Sciatic nerve (tissue), 2 donors: Measurements from ENCODE around the gene NUP93. TPM values are rescaled to one million over a fixed set of nuclear protein-coding genes. Genes with fewer than 3 reads are reported as not detected.
"Not testable (repeated sequence)": the region's sequence is repeated elsewhere in the genome, so short reads cannot be mapped to it uniquely, and the experiment has no call there.

ENCODE experiments used
- ATAC-seq: fragments of 200-7000 bp; cut with Tn5 transposase; one replicate; pipeline ENCODE4 v1.9.1; 2020; ENCODE audit warnings: mild to moderate bottlenecking, moderate library complexity
- DNase-seq: peaks from one replicate; pipeline ENCODE4 v3.0.0-alpha.2; 2020; ENCODE audit warnings: low spot score
- intact Hi-C: fragments of 100-400 bp; cut with DNase I; formaldehyde crosslinking; loops from one replicate; pipeline ENCODE4 v1.14.2; 2022
- total RNA-seq: library from RNA; stranded (reverse); fragmentation: NEBNext Ultra II Directional; extraction: Animal tissue kit (Norgen Biotek cat#: 25700); gene quantifications from one replicate; pipeline ENCODE4 v1.2.1, GENCODE V29; 2021
- donor health status: DM: no; HTN: no; CAD: no.
- donor health status: DM: no; HTN: no; CAD: no.

Gene NUP93
- total RNA-seq, 1 donor from 2014 or later = 74.0 TPM

GRCh38 chr16:56855946-56856345 lies 126.0 kb downstream of the NUP93 start:
- intact Hi-C loops = no loop called here
- DNase-seq (no peak), ATAC-seq (no peak)

DNA sequence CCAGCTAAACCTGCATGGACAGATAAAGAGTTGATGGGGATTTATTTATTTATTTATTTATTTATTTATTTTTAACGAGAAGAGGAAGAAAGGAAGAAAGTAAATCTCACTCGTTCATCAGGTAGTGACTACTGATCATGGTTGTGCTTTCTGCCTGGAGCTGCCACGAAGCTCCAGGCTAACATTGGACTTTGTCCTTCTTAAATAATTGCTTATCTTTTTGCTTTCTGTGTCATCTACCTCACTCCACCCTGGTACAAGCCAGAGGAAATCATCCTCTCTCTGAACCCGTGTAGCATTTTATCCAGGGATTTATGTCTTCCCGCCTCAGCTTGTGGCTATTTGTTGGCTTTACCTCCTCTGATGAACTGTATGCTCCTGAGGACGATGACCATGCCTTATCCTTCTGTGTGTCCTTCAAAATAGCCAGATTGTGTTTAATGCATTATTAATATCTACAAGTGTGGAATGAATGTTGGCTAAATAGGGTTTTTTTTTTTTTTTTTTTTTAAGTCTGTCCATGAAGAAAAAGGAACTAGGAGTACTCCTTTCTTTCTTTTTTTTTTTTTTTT lies 127.0 kb downstream of the NUP93 start:
- DNase-seq (no peak), ATAC-seq (no peak)
- intact Hi-C loops = no loop called here

- no peak for DNase-seq
- intact Hi-C loops = no loop called here
- ATAC-seq = no peak
Measured at GRCh38 chr16:56858374-56858773, 128.4 kb downstream of the NUP93 start.

GRCh38 chr16:56859636-56860035 lies 129.7 kb downstream of the NUP93 start:
- ATAC-seq (no peak), DNase-seq (no peak)
- intact Hi-C loops = loop anchor here (10.0 kb wide), 1 partner anchor 85 kb away; no protein-coding TSS in a partner anchor

DNA sequence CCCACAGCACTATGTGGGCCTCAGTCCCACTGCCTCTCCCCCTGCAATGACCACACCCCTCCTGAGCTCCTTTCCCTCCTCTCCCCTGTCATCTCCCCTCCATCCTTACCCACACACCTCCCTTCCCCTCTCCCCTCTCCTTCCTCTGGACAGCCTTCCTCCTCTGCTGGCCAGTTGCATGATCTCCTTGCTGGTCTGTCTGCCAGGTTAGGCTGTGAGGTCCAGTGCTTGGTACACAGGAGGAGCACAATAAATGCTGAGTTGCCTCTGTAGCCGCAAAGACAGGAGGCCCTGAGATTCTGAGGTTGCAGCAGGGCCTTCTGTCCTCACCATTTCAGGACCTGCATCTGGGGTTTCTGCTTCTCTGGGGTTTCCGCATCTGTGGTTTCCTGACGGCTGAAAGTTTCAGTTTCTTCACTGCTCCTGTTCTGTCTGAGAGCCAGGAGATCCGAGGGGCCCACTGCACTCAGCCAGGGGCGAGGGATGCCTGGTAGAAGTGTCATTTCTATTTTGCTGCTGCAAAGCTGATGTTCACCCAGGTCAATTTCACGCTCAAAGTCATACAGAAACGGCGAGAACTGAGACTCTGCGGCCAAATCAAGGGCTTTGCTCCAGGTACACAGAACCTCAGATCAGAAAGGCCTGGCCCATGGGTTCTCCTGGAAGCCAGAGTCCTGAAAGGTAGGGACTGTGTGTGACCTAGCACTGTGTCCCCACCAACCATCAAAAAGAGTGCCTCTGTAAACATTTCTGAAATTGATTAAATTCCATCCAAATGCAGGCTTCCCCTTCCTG lies 130.5 kb downstream of the NUP93 start:
- intact Hi-C loops = loop anchor here (10.0 kb wide), 1 partner anchor 84 kb away; no protein-coding TSS in a partner anchor
- DNase-seq = no peak
- ATAC-seq = no peak

- no peak for ATAC-seq
- no peak for DNase-seq
- intact Hi-C loops = loop anchor here (10.0 kb wide), 1 partner anchor 84 kb away; no protein-coding TSS in a partner anchor
Measured at GRCh38 chr16:56861092-56861610, 131.2 kb downstream of the NUP93 start.

DNA sequence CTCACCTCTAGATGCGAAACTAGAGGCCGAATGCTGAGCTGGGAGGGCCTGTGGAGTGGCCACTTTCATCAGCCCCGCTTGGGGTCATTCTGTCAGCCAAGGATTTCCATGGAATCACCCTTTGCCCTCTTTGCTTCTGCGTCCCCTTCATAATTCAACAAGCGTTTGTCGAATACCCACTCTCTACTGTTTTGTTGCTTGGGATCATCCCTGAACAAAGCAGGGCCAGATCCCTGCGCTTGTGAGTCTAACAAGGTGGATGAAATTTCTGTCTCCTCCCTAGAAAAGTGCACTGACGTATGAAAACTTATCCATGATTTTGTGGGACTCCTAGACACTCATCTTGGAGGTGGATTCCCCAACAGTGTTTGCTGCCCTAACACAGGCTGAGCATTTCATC lies 131.8 kb downstream of the NUP93 start:
- DNase-seq = no peak
- ATAC-seq = no peak
- intact Hi-C loops = loop anchor here (10.0 kb wide), 1 partner anchor 83 kb away; no protein-coding TSS in a partner anchor

DNA sequence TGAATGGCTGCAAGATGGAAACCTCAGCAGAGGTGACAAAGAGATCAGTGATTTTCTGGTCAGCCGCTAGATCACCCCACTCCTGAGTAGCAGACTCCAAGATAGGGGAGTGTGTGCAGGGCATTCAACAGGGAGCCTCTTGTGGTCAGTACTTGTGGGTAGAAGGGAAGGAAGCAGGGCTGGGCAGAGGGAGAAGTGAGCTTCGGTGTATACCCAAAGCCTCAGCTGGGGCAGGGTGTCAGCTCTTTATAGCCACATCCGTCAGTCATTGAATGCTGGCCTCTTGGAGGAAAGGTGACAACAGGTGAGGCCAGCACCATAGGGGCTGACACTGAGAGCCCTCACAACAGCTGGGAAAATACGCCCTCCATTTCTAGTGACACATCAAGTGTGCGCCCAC lies 132.8 kb downstream of the NUP93 start:
- intact Hi-C loops = loop anchor here (10.0 kb wide), 1 partner anchor 82 kb away; no protein-coding TSS in a partner anchor
- no peak for DNase-seq
- peak; percentile 10 for ATAC-seq

DNA sequence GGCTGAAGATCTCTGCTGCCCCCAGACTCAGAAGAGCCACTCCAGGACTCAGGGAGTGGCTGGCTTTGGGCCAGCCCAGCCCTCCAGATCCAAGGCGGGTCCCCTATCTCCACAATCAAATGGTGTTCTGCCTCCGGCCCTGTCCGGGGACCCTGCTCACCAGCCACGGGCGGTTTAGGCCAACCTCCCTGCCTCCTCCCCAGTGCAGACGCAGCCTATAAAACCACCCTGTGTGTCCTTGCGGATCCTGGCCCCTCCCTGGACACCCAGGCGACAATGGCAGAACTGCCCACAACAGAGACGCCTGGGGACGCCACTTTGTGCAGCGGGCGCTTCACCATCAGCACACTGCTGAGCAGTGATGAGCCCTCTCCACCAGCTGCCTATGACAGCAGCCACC lies 135.0 kb downstream of the NUP93 start, which contains the start of gene SLC12A3:
SLC12A3 (plus strand) TSS at position 248 of the 400 bp plus-strand sequence; CDS start at position 277, 29 bp downstream.
- ATAC-seq = no peak
- no peak for DNase-seq
- intact Hi-C loops = loop anchor here (10.0 kb wide), 1 partner anchor 80 kb away; no protein-coding TSS in a partner anchor

DNA sequence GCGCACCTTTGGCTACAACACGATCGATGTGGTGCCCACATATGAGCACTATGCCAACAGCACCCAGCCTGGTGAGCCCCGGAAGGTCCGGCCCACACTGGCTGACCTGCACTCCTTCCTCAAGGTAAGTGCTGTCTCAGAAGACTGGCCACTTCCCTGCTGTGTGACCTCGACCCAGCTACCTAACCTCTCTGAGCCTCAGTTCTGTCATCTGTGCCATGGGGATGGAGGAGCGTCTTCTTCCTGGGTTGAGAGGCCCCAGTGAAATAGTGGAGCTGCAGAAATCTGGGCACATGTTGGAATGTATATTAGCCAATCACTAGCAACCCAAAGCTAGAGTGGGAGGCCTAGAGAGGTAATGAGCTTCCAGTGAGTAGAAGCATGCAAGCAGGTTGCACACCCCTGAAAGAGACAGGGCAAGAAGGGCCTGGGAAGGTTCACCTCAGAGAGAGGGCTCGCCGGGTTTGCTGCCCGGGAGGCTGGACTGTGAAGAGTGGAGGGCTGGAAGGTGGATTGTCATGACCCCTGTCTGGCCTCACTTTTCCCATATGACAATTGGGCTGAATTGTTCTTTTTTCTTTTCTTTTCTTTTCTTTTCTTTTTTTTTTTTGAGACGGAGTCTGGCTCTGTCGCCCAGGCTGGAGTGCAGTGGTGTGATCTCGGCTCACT lies 135.6 kb downstream of the NUP93 start:
- no peak for DNase-seq
- no peak for ATAC-seq
- intact Hi-C loops = loop anchor here (10.0 kb wide), 1 partner anchor 79 kb away; no protein-coding TSS in a partner anchor

DNA sequence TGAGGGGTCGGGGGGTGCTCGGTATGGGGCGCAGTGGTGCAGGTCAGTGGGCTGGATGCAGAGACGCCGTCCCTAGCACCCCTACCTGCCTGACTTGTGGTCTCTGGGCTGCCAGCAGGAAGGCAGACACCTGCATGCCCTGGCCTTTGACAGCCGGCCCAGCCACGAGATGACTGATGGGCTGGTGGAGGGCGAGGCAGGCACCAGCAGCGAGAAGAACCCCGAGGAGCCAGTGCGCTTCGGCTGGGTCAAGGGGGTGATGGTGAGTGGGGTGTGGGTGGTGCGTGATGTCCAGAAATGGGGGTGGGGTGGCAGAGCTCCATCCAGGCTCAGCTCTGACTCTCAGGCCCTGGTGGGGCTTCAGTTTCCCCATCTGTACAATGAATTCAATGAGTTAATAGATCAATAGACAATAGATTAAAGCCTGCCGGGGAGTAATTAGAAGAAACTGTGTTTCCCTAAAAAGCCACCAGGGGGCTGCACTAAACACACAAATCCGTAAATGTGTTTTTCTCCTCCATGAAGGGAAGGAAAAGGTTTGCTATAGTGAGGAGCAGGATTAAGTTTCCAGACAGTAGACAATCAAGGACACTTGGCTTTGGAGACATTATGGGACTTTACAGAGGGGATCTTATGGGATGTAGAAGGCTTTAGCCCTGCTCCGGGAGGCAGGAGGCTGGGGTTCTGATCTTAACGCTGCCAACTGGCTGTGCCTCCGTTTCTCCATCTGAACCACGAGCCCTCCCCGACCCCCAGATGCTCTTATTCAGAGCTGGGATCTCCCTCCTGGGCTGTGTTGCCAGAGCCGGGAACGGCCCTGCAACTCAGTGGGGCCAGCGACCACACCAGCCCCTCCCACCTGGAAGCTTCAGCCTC lies 137.3 kb downstream of the NUP93 start:
- peak; percentile 54 for ATAC-seq
- DNase-seq = no peak
- intact Hi-C loops = loop anchor here (10.0 kb wide), 1 partner anchor 78 kb away; no protein-coding TSS in a partner anchor

- intact Hi-C loops = loop anchor here (10.0 kb wide), 1 partner anchor 77 kb away; no protein-coding TSS in a partner anchor
Measured at GRCh38 chr16:56868175-56868574, 138.2 kb downstream of the NUP93 start.

GRCh38 chr16:56868766-56869165 lies 138.8 kb downstream of the NUP93 start:
- ATAC-seq, DNase-seq: not testable (repeated sequence)
- intact Hi-C loops = loop anchor here (10.0 kb wide), 1 partner anchor 76 kb away; no protein-coding TSS in a partner anchor

More at GRCh38 chr16:56868175-56868574, 138.2 kb downstream of the NUP93 start:
- no peak for DNase-seq
- no peak for ATAC-seq

- DNase-seq = no peak
- intact Hi-C loops = loop anchor here (10.0 kb wide), 1 partner anchor 75 kb away; no protein-coding TSS in a partner anchor
- ATAC-seq = no peak
Measured at GRCh38 chr16:56869513-56870275, 139.8 kb downstream of the NUP93 start.

DNA sequence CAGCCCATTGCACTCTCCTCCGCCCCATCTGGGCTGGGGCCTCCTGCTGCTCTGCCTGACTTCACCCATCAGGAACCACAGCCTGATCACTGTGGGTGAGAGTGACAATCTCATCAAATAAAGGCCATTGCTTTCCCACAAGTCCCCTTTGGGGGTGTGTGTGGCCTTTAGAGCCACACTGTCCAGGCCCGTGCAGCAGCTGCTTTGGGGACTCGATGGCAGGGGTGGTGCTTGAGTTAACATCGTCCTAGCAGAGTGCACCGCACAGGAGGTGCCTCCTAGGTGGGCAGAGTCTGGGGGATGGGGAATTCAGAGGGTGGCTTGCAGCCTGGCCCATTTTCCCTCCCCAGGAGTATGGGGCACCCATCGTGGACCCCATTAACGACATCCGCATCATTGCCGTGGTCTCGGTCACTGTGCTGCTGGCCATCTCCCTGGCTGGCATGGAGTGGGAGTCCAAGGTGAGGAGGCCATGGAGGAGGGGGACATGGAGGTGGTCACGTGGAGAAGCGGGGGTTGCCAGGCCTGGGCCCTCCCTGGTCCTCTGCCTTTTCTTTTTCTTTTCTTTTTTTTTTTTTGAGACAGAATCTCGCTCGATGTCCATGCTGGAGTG lies 140.5 kb downstream of the NUP93 start:
- intact Hi-C loops = no loop called here
- no peak for DNase-seq
- ATAC-seq = no peak

- ATAC-seq (peak; percentile 19), DNase-seq (no peak)
- intact Hi-C loops = no loop called here
Measured at GRCh38 chr16:56871172-56871593, 141.3 kb downstream of the NUP93 start.

- no peak for DNase-seq
- ATAC-seq = no peak
- intact Hi-C loops = no loop called here
Measured at GRCh38 chr16:56872863-56873391, 143.0 kb downstream of the NUP93 start.
